Stimulated activated CD8-positive, alpha-beta memory T cell treated with anti-CD3 and anti-CD28 coated beads, Interleukin-2, amount 100 ng/mL, for 48 hours (primary cell): ENCODE results near the gene SLC35F1.

Source experiments
- DNase-seq, 2 donors: peaks; one replicate each; pipeline ENCODE4 v3.0.0-alpha.2; 2020; ENCODE audit warnings: low read depth in 2 of 2

The SLC35F1 gene

GRCh38 chr6:118277631-118278030 lies 370.6 kb downstream of the SLC35F1 start:
- no peak for DNase-seq

DNA sequence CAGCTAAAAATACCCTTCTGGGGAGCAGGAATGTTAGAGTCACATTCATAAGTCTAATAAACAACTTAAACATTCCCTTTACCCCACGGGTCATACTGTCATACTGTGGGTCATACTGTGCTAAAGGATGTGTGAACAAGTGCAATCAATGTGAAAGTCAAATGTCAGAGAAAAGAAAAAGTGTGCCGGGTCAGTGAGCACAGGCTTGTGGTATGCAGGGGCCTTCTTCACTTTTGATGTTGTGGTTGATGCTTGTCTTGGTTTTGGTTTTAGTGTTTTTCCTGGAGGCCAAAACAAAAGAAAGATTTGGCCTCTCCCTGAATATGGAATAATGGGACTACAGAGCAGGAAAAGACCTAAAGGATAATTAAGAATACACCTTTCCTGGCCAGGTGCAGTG lies 373.1 kb downstream of the SLC35F1 start:
- DNase-seq: no peak

DNA sequence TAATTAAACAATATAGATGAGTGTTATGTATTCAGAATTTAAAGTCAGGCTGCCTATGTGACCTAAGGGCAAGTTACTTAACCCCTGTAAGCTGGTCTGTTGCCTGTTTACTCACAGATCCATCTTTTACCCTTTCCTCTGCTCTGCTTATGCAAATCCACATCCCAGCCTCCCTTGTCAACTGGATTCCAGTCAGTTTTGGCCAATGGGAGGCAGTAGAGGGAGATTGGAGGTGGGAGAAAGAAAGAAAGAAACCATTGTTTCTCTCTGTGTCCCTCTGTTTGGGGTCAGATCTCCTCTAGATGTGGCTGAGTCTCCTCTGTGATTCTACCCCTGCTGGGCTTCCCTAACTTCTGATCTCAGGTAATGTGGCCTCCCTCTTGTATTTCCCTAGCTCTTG lies 374.2 kb downstream of the SLC35F1 start:
- DNase-seq: no peak

- peak in 1 of 2 donors; percentile 4 for DNase-seq
Measured at GRCh38 chr6:118283766-118284165, 376.7 kb downstream of the SLC35F1 start.

DNA sequence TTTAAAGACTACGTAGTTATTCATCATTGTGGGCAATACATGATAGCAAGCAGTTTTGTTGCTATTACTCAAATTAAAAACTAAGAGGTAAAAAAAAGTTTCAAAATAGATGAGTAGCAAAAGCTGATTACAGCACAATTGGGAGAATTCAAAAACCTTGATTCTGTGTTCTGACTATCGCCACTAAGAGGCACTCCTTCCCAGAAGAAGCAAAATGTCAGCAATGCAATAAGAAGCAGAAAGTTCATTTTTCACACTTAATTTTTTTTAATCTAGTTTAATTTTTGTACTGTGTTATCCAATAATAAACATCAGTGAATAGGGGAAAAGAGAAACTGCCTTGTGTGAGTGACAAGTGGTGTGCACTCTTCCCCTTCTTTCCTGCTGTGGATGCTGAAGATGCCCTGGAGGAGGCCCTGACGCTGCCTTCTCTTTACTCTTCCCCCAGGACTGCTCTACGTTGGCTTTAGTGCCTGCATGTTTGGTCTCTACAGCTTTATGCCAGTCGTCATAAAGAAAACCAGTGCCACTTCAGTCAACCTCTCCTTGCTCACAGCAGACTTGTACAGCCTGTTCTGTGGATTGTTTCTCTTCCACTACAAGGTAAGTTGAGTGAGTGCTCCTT lies 377.8 kb downstream of the SLC35F1 start:
- DNase-seq: no peak

DNA sequence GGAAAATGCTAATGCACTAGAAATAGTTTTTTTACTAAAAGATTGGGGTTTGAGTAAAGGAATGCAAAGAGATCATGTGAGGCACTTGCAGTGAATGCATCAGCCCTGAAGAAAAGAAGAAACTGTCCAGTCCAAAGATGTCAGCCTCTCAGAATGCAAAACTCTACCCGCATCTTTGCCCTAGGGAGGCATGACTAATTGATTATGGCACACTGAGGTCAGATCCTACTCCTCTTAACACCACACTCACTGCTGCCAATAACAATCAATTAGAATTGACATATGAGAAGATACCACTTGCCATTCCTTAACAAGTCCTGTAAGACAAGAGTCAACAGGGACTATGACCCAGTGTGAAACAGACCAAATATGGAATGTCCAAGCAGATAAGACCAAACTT lies 378.7 kb downstream of the SLC35F1 start:
- no peak for DNase-seq

DNA sequence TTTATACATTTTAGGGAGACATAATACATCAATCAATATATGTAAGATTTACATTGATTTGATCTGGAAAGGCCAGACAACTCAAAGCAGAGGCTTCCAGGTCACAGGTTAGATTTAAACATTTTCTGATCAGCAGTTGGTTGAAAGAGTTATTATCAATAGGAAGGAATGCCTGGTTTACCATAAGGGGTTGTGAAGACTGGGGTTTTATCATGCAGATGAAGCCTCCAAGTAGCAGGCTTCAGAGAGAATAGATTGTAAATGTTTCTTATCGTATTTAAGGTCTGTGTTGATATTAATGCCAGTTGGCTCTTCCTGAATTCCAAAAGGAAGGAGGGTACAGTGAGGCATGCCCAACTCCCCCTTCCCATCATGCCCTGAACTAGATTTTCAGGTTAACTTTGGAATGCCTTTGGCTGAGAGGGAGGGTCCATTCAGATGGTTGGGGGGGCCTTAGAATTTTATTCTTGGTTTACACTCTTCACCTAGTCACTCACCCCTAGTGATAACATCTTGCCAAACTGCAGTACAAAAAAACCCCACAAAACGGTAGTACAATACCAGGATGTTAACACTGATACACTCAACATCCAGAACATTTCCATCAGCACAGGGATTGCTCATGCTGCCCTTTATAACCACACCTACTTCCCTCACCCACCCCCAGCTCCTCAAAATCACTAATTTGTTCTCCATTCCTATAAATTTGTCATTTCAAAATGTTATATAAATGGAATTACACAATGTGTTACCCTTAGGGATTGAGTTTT lies 381.5 kb downstream of the SLC35F1 start:
- DNase-seq: no peak

DNA sequence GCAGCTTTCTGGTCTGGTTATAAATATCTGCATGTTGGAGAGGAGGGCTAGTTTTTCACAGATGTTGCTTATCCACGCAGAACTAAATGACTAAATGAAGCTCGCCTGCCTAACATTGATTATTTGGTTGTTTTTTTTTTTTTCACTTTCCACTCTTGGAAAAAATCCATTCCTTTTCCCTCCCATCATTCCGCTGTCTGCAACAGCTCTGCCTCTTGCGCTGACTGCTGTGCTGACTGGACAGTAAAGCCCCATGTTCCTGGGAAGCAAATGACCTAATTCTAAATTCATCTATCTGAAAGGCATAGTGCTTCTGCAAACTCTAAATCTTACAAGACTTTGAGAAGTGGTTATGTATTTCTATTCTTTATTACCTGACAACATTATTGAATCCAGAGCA lies 385.5 kb downstream of the SLC35F1 start:
- DNase-seq: no peak

GRCh38 chr6:118294906-118295305 lies 387.8 kb downstream of the SLC35F1 start:
- DNase-seq: no peak

GRCh38 chr6:118295336-118295735 lies 388.3 kb downstream of the SLC35F1 start:
- DNase-seq: no peak

GRCh38 chr6:118296129-118296901 lies 389.3 kb downstream of the SLC35F1 start:
- no peak for DNase-seq

DNA sequence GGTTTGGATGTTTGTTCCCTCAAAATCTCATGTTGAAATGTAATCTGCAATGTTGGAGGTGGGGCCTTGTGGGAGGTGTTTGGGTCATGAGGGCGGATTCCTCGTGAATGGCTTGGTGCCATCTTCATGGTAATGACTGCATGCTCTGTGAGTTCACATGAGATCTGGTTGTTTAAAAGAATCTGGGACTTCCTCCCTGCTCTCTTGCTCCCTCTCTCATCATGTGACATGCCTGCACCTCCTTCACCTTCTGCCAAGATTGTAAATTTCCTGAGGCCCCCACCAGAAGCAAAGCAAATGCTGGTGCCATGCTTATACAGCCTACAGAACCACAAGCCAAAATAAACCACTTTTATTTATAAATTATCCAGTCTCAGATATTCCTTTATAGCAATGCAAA lies 390.8 kb downstream of the SLC35F1 start:
- no peak for DNase-seq

DNA sequence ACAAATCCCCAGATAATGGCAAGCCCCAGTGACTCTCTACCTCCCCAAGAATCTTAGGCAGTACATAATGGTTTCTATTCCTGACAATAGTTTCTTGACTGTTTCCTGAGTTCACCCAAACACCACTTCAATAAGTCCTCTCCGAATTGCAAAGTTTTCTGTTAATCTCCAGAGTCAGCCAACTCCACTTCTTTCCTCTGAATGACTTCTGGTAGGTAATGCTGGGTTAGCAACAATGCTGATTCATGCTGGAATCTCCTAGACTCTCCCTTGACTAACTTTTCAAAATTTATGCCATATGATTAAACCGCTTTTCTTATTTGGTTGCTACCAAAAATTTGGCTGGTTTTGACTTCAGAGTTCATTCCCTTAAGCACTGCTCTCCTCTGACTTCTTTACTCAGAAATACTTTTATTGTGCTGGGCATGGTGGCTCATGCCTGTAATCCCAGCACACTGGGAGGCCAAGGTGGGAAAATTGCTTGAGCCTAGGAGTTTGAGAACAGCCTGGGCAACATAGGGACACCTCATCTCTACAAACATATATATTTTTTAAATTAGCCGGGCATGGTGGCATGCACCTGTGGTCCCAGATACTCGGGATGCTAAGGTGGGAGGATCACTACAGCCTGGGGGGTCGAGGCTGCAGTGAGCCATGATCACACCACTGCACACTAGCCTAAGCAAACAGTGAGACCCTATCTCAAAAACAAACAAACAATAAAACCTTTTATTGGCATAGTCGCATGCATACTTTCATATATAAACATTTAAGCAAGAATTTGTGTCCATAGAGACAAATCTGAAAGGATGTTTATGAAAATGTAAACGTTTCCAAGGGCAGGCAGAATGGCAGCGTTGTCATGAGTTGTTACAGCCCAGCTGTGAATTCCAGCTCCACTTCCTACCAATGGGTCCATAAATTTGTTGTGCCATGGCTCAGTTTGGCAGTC lies 391.7 kb downstream of the SLC35F1 start:
- no peak for DNase-seq

GRCh38 chr6:118299457-118299856 lies 392.4 kb downstream of the SLC35F1 start:
- no peak for DNase-seq

DNA sequence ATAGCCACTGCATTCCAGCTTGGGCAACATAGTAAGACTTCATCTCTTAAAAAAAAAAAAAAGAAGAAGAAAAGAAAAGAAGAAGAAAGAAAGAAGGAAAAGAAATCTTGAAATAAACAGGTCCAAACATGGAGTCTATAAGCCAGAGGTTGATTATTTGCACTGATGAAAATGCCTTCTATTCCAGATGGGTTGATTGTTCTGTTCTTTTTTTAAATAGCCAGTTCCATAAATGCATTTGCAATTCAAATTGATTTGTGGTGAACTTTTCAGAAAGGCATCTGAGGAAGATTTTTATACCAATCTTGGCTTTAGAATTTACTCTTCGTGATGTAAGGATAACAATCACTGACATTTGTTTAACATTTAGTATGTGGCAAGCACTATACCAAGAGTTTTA lies 397.3 kb downstream of the SLC35F1 start:
- no peak for DNase-seq

DNA sequence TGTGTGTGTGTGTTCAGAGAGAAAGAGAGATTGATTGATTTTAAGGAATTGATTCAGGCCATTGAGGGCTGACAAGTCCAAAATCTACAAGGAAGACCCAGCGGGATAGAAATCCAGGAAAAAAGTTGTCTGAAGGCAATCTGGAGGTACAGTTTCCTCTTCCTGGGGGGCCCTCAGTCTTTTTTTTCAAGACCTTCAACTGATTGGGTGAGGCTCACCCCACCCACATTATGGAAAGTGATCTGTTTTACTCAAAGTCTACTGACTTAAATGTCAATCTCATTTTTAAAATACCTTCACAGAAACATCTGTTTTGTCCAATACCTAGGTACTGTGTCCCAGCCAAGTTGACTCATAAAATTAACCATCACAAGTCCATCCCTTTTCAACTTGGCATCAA lies 398.0 kb downstream of the SLC35F1 start:
- DNase-seq: no peak

DNA sequence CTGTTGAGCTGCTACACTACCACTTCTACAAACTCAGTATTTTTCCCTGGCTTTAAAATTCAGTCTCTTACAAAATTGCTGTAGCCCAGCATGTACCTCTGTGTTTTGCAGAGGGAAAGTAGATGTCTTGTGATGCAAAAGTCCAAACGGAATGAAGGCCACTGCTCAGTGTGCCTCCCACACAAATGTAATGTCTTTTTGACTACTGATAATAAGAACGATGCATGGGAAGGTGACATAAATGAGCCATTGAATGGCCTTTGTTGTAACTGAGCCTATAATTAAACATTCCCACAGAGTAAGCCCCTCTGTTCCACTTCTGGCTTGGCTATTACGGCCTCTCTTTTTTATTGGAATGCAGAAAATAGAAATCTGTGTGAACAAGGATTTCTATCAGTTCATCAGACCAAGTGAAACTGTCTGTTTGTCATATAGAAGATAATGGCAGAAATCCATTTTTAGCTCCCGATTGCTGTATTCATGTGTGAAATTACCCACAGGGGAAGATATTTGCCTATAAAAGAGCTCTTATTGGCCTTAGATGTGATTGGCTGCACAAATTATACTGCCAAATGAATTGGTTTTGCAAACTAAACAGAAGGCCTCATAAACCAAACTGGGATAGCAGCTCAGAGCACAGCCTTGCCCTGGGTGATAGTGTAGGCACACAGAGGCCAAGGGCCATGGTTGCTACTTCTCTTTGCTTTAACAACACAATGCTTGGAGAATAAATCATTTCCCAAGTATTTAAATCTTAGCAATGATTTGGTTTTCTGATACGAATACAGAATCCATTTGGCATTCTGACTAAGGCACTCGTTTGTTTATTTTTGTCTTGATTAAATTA lies 399.6 kb downstream of the SLC35F1 start:
- no peak for DNase-seq

GRCh38 chr6:118307581-118307980 lies 400.5 kb downstream of the SLC35F1 start:
- no peak for DNase-seq

DNA sequence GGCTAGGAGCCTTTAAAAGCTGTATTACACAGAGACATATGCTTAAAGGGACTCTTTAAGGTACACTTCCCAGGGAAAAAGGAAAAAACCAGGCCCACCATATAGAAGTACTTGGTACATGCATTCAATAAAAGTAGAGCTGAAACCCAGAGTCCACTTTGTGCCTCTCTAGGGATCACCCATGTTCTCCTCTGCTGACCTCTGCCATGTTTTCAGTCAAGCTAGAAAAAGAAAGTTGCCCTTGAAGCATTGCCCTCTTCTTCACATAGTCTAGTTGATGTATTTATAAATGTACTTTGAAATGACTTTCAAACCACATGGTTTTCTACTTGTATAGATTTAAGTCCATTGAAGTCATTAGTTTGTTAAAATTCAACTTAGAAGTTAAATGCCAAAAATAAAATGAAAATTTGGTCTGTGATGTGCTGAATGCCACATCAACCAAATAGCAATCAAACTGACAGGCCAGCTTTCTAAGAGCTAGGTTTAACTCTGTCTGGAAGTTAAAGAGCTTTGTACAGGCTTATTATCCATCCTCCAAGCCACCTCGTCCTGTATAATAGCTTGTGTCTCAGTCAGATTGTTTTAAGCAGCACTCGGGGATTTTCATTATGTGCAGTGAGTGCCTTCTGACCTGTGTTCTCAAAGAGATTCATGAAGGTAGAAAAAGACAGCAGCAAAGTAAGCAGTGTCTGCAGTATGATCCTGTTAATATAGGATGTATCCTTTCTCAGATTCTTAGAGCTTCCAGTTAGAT lies 402.5 kb downstream of the SLC35F1 start:
- no peak for DNase-seq

- DNase-seq: no peak
Measured at GRCh38 chr6:118313208-118313607, 406.1 kb downstream of the SLC35F1 start.
